ENCODE results near the gene DGCR8.

The DGCR8 gene

GRCh38 chr22:20090730-20091240 lies 10.7 kb downstream of the DGCR8 start:
- H3K9me3 ChIP-seq (ENCODE audit: control insufficient read depth, low read length): no peaks in the 10 kb centered on the region
- H3K4me3 ChIP-seq (ENCODE audit: low read length): no peak overlapping the region
- H3K4me1 ChIP-seq (ENCODE audit: control insufficient read depth, insufficient read depth, low read length): no peaks in the 10 kb centered on the region
- H3K9ac ChIP-seq (ENCODE audit: low read length): no peak overlapping the region
- H3K36me3 ChIP-seq (ENCODE audit: control insufficient read depth, insufficient read depth, low read length): peaks cover 39% of the 10 kb centered on the region
- H3K27me3 ChIP-seq (ENCODE audit: control insufficient read depth, insufficient read depth, low read length): no peaks in the 10 kb centered on the region

GRCh38 chr22:20091690-20092476 lies 11.8 kb downstream of the DGCR8 start:
- Histone ChIP-seq H3K4me1 (ENCODE audit: control insufficient read depth, insufficient read depth, low read length) (no peaks in the 10 kb centered on the region), H3K9ac (ENCODE audit: low read length) (no peak overlapping the region), H3K36me3 (ENCODE audit: control insufficient read depth, insufficient read depth, low read length) (peaks cover 39% of the 10 kb centered on the region), H3K27me3 (ENCODE audit: control insufficient read depth, insufficient read depth, low read length) (no peaks in the 10 kb centered on the region), H3K9me3 (ENCODE audit: control insufficient read depth, low read length) (no peaks in the 10 kb centered on the region), H3K4me3 (ENCODE audit: low read length) (no peak overlapping the region)

- Histone ChIP-seq H3K4me1 (ENCODE audit: control insufficient read depth, insufficient read depth, low read length) (no peaks in the 10 kb centered on the region), H3K4me3 (ENCODE audit: low read length) (no peak overlapping the region), H3K27me3 (ENCODE audit: control insufficient read depth, insufficient read depth, low read length) (no peaks in the 10 kb centered on the region), H3K9ac (ENCODE audit: low read length) (no peak overlapping the region), H3K9me3 (ENCODE audit: control insufficient read depth, low read length) (no peaks in the 10 kb centered on the region), H3K36me3 (ENCODE audit: control insufficient read depth, insufficient read depth, low read length) (peaks cover 33% of the 10 kb centered on the region)
Observed at GRCh38 chr22:20092477-20092854, 12.4 kb downstream of the DGCR8 start.

GRCh38 chr22:20093418-20094196 lies 13.6 kb downstream of the DGCR8 start:
- H3K4me1 ChIP-seq (ENCODE audit: control insufficient read depth, insufficient read depth, low read length): no peaks in the 10 kb centered on the region
- peaks cover 32% of the 10 kb centered on the region for H3K36me3 ChIP-seq (ENCODE audit: control insufficient read depth, insufficient read depth, low read length)
- H3K27me3 ChIP-seq (ENCODE audit: control insufficient read depth, insufficient read depth, low read length): no peaks in the 10 kb centered on the region
- no peak overlapping the region for H3K9ac ChIP-seq (ENCODE audit: low read length)
- H3K4me3 ChIP-seq (ENCODE audit: low read length): no peak overlapping the region
- H3K9me3 ChIP-seq (ENCODE audit: control insufficient read depth, low read length): no peaks in the 10 kb centered on the region

GRCh38 chr22:20094197-20094807 lies 14.3 kb downstream of the DGCR8 start:
- no peaks in the 10 kb centered on the region for H3K4me1 ChIP-seq (ENCODE audit: control insufficient read depth, insufficient read depth, low read length)
- H3K4me3 ChIP-seq (ENCODE audit: low read length): no peak overlapping the region
- H3K9me3 ChIP-seq (ENCODE audit: control insufficient read depth, low read length): no peaks in the 10 kb centered on the region
- H3K36me3 ChIP-seq (ENCODE audit: control insufficient read depth, insufficient read depth, low read length): peaks cover 31% of the 10 kb centered on the region
- no peak overlapping the region for H3K9ac ChIP-seq (ENCODE audit: low read length)
- no peaks in the 10 kb centered on the region for H3K27me3 ChIP-seq (ENCODE audit: control insufficient read depth, insufficient read depth, low read length)

GRCh38 chr22:20095521-20095920 lies 15.5 kb downstream of the DGCR8 start:
- peaks cover 23% of the 10 kb centered on the region for H3K36me3 ChIP-seq (ENCODE audit: control insufficient read depth, insufficient read depth, low read length)
- no peaks in the 10 kb centered on the region for H3K9me3 ChIP-seq (ENCODE audit: control insufficient read depth, low read length)
- no peak overlapping the region for H3K4me3 ChIP-seq (ENCODE audit: low read length)
- H3K4me1 ChIP-seq (ENCODE audit: control insufficient read depth, insufficient read depth, low read length): no peaks in the 10 kb centered on the region
- no peak overlapping the region for H3K9ac ChIP-seq (ENCODE audit: low read length)
- H3K27me3 ChIP-seq (ENCODE audit: control insufficient read depth, insufficient read depth, low read length): no peaks in the 10 kb centered on the region

GRCh38 chr22:20096574-20097420 lies 16.8 kb downstream of the DGCR8 start:
- no peaks in the 10 kb centered on the region for H3K9me3 ChIP-seq (ENCODE audit: control insufficient read depth, low read length)
- no peak overlapping the region for H3K9ac ChIP-seq (ENCODE audit: low read length)
- H3K27me3 ChIP-seq (ENCODE audit: control insufficient read depth, insufficient read depth, low read length): no peaks in the 10 kb centered on the region
- no peaks in the 10 kb centered on the region for H3K4me1 ChIP-seq (ENCODE audit: control insufficient read depth, insufficient read depth, low read length)
- H3K36me3 ChIP-seq (ENCODE audit: control insufficient read depth, insufficient read depth, low read length): peaks cover 14% of the 10 kb centered on the region
- no peak overlapping the region for H3K4me3 ChIP-seq (ENCODE audit: low read length)

- Histone ChIP-seq H3K9me3 (ENCODE audit: control insufficient read depth, low read length) (no peaks in the 10 kb centered on the region), H3K27me3 (ENCODE audit: control insufficient read depth, insufficient read depth, low read length) (no peaks in the 10 kb centered on the region), H3K9ac (ENCODE audit: low read length) (no peak overlapping the region), H3K36me3 (ENCODE audit: control insufficient read depth, insufficient read depth, low read length) (peaks cover 15% of the 10 kb centered on the region), H3K4me1 (ENCODE audit: control insufficient read depth, insufficient read depth, low read length) (no peaks in the 10 kb centered on the region), H3K4me3 (ENCODE audit: low read length) (no peak overlapping the region)
Observed at GRCh38 chr22:20099099-20099711, 19.2 kb downstream of the DGCR8 start.

- H3K4me3 ChIP-seq (ENCODE audit: low read length): no peak overlapping the region
- no peaks in the 10 kb centered on the region for H3K27me3 ChIP-seq (ENCODE audit: control insufficient read depth, insufficient read depth, low read length)
- no peaks in the 10 kb centered on the region for H3K9me3 ChIP-seq (ENCODE audit: control insufficient read depth, low read length)
- no peak overlapping the region for H3K9ac ChIP-seq (ENCODE audit: low read length)
- H3K4me1 ChIP-seq (ENCODE audit: control insufficient read depth, insufficient read depth, low read length): no peaks in the 10 kb centered on the region
- peaks cover 19% of the 10 kb centered on the region for H3K36me3 ChIP-seq (ENCODE audit: control insufficient read depth, insufficient read depth, low read length)
Observed at GRCh38 chr22:20101638-20102037, 21.6 kb downstream of the DGCR8 start.

- Histone ChIP-seq H3K36me3 (ENCODE audit: control insufficient read depth, insufficient read depth, low read length) (peaks cover 22% of the 10 kb centered on the region), H3K27me3 (ENCODE audit: control insufficient read depth, insufficient read depth, low read length) (no peaks in the 10 kb centered on the region), H3K4me1 (ENCODE audit: control insufficient read depth, insufficient read depth, low read length) (no peaks in the 10 kb centered on the region), H3K9me3 (ENCODE audit: control insufficient read depth, low read length) (no peaks in the 10 kb centered on the region), H3K9ac (ENCODE audit: low read length) (no peak overlapping the region), H3K4me3 (ENCODE audit: low read length) (no peak overlapping the region)
Observed at GRCh38 chr22:20102203-20102780, 22.3 kb downstream of the DGCR8 start.
